ENCODE measurements around the gene EDDM3A. TPM values are rescaled to one million over a fixed set of nuclear protein-coding genes. Genes with fewer than 3 reads are reported as not detected.
A peak's percentile ranks its signal among the peaks of the same experiment; 100 is the strongest.
"Not testable (repeated sequence)": the region's sequence is repeated elsewhere in the genome, so short reads cannot be mapped to it uniquely, and the experiment has no call there.

Gene EDDM3A
- total RNA-seq, 4 donors from 2014 or later = not detected

DNA sequence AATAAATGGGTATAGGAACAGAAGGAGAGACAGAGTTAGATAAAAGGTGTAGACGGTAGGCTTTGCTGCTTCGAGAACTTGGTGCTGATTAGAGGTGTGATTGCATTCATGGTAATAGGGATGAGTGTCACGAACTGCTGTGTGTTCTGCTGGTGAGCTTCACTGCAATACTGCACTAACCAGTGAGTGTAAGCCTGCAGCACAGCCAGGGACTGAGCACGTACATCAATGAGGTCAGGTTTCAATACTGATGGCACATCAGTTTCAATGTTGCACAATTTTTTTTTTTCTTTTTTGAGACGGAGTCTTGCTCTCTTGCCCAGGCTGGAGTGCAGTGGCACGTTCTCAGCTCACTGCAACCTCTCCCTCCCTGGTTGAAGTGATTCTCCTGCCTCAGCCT, 24.9 kb upstream of the EDDM3A start:
- Histone ChIP-seq H3K9me3 (no peaks in the 10 kb centered on the region), H3K4me3 (no peak overlapping the region), H3K27ac (no peak overlapping the region), H3K4me1 (peaks cover 0 to 4% (median 0%) of the 10 kb centered on the region in 4 donors), H3K27me3 (no peaks in the 10 kb centered on the region), H3K36me3 (no peaks in the 10 kb centered on the region)
- no peak for TF ChIP-seq POLR2A (IDR thresholded peaks at IDR 0.05)
- TF ChIP-seq EP300 (IDR thresholded peaks at IDR 0.05) = no peak
- TF ChIP-seq CTCF (IDR thresholded peaks at IDR 0.05) = no peak
- 77 to 84% methylated on average over 6 of the region's 6 CpGs for WGBS, 2 donors
- no peak for DNase-seq (ENCODE audit: low spot score in 2 of 2)

GRCh38 chr14:20722016-20722415, 23.7 kb upstream of the EDDM3A start:
- Histone ChIP-seq H3K36me3 (no peaks in the 10 kb centered on the region), H3K27me3 (no peaks in the 10 kb centered on the region), H3K4me3 (no peak overlapping the region), H3K27ac (no peak overlapping the region), H3K4me1 (peaks cover 0 to 4% (median 0%) of the 10 kb centered on the region in 4 donors), H3K9me3 (no peaks in the 10 kb centered on the region)
- TF ChIP-seq POLR2A (IDR thresholded peaks at IDR 0.05) (no peak), CTCF (IDR thresholded peaks at IDR 0.05) (no peak), EP300 (IDR thresholded peaks at IDR 0.05) (no peak)
- DNase-seq (ENCODE audit: low spot score in 2 of 2) = no peak
- 90 to 93% methylated on average over 12 of the region's 12 CpGs for WGBS, 2 donors

- no peaks in the 10 kb centered on the region for H3K9me3 ChIP-seq
- no peaks in the 10 kb centered on the region for H3K27me3 ChIP-seq
- peaks cover 0 to 4% (median 0%) of the 10 kb centered on the region in 4 donors for H3K4me1 ChIP-seq
- no peak for TF ChIP-seq CTCF (IDR thresholded peaks at IDR 0.05)
- no peak for TF ChIP-seq EP300 (IDR thresholded peaks at IDR 0.05)
- no peak for TF ChIP-seq POLR2A (IDR thresholded peaks at IDR 0.05)
- DNase-seq (ENCODE audit: low spot score in 2 of 2) = no peak
- peak overlapping the region in 3 of 4 donors; percentile 13 to 43 (median 22) for H3K4me3 ChIP-seq
- H3K27ac ChIP-seq = no peak overlapping the region
- no peaks in the 10 kb centered on the region for H3K36me3 ChIP-seq
- WGBS, 2 donors = 20 to 67% methylated on average over 21 to 25 of the region's 28 CpGs
These were observed 22.2 kb upstream of the EDDM3A start for GRCh38 chr14:20723488-20723887.

- WGBS, 2 donors = 83 to 93% methylated on average over 3 of the region's 3 CpGs
- not testable (repeated sequence) for H3K4me3 ChIP-seq; H3K4me1 ChIP-seq; H3K36me3 ChIP-seq; DNase-seq (ENCODE audit: low spot score in 2 of 2); H3K9me3 ChIP-seq; H3K27me3 ChIP-seq
- peak overlapping the region in 2 of 4 donors; percentile 4 to 8 for H3K27ac ChIP-seq
These were observed 19.6 kb upstream of the EDDM3A start for GRCh38 chr14:20726121-20726520.

DNA sequence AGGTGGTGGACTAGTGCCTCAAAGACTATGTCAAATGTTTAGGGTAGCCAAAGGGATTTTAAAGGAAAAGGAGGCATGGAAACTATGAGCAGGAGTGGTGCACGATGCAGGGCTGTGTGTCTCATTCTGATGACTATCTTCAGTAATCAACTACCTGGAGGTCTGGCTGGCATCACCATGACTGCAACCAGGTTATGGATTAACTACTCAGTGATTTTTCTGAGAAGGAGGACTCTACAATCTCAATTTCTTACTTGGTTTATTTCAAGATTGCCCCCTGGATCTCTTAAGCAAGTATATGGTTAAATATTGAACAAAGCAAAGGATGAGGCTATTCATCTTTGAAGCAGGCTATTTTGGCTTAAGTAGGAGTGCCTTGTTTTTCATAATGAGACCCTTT, 19.2 kb upstream of the EDDM3A start:
- H3K4me3 ChIP-seq = no peak overlapping the region
- H3K9me3 ChIP-seq = no peaks in the 10 kb centered on the region
- H3K4me1 ChIP-seq = peaks cover 0 to 4% (median 0%) of the 10 kb centered on the region in 4 donors
- no peak for DNase-seq (ENCODE audit: low spot score in 2 of 2)
- no peak for TF ChIP-seq CTCF (IDR thresholded peaks at IDR 0.05)
- no peaks in the 10 kb centered on the region for H3K27me3 ChIP-seq
- no peaks in the 10 kb centered on the region for H3K36me3 ChIP-seq
- WGBS, 2 donors = 78 to 87% methylated on average over 1 of the region's 1 CpG
- H3K27ac ChIP-seq = peak overlapping the region in 2 of 4 donors; percentile 4 to 8

DNA sequence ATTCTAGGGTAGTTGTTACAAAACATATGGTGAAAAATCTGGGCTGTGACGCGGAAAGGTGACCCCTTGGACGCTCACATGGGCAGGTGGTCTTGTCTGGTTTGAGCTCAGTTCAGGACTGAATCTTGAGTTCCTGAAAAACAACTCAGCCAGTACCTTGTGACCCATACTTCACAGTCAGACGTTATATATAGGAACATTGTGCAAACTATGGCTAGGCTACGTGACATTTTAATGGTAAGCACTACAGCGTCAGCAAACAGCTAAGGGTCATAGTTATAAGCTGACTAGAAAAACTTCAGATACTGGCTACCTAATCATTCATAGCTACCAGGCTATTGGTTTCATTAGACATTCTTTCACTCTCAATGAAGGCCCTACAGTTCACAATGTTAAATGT, 14.8 kb upstream of the EDDM3A start:
- H3K36me3 ChIP-seq = no peaks in the 10 kb centered on the region
- 68 to 69% methylated on average over 6 of the region's 6 CpGs for WGBS, 2 donors
- peaks cover 0 to 9% (median 0%) of the 10 kb centered on the region in 4 donors for H3K4me1 ChIP-seq
- TF ChIP-seq POLR2A (IDR thresholded peaks at IDR 0.05) (no peak), CTCF (IDR thresholded peaks at IDR 0.05) (no peak), EP300 (IDR thresholded peaks at IDR 0.05) (peak in 1 of 2 donors; percentile 54)
- H3K4me3 ChIP-seq = no peak overlapping the region
- DNase-seq (ENCODE audit: low spot score in 2 of 2) = no peak
- H3K27ac ChIP-seq = peak overlapping the region in 1 of 4 donors; percentile 49
- no peaks in the 10 kb centered on the region for H3K27me3 ChIP-seq
- H3K9me3 ChIP-seq = no peaks in the 10 kb centered on the region

Data from tibial nerve (tissue), 4 donors.